GM12891 (cell line): ENCODE data around the gene MBOAT7.

Experiments used
- POLR2A ChIP-seq: IDR thresholded peaks from 2 replicates; pipeline ENCODE4 v1.6.1; 2011; ENCODE audit warnings: low read depth, low read length, control low read depth
- POLR2AphosphoS5 ChIP-seq: IDR thresholded peaks from 2 replicates; pipeline ENCODE4 v1.6.1; 2011; ENCODE audit warnings: low read depth, low read length, control low read depth
- POU2F2 ChIP-seq: IDR thresholded peaks from 2 replicates; pipeline ENCODE4 v1.6.1; 2011; ENCODE audit warnings: low read depth, mild to moderate bottlenecking, control low read depth, low read length, moderate library complexity
- SPI1 ChIP-seq: IDR thresholded peaks from 2 replicates; pipeline ENCODE4 v1.6.1; 2011; ENCODE audit warnings: low read depth, low read length, control low read depth
- TAF1 ChIP-seq: IDR thresholded peaks from 2 replicates; pipeline ENCODE4 v1.6.1; 2011; ENCODE audit warnings: low read depth, low read length, control low read depth

DNA sequence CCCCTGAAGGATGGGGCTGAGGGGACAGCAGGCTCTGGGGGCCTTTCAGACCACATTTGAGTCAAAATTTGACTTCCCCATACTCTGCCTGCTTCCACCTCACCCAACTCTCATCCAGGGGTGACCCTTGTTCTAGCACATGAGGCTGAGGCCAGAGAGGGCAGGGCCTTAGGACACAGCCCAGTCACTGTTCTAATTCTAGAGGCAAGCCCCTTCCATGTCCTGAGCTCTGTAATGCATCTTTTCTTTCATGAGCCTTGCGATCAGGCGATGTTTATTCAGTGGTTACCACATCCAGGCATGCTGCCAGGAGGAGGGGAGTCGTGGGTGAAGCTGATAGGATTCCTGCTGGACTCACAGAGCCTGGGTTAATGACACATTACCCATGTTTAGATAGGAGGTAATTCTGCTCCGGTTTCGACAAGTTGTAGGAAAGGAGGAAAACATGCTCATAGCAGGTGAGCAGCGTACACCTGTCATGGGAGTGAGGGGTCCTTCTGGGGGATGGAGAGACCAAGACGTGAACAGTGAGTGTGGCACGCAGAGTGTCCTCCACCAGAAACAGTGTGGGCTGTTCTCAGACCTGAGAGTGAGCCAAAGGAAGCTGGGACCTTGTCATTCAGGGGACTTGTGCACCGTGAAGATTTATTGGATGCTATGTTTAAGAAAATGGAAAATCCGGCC is 20.6 kb upstream of the MBOAT7 start:
- TF ChIP-seq POLR2A (peak; percentile 52; the same call in 1 of the 2 replicates), POLR2AphosphoS5 (no peak), TAF1 (no peak), SPI1 (peak; percentile 12; the same call in 1 of the 2 replicates), POU2F2 (no peak)
